RPMI8226 (cell line): ENCODE data around the gene FZD10.

Experiments used
- DNase-seq: peaks from one replicate; pipeline ENCODE4 v3.0.0-alpha.2; 2015

FZD10 gene

GRCh38 chr12:130155416-130156073 is 6.7 kb upstream of the FZD10 start:
- no peak for DNase-seq

DNA sequence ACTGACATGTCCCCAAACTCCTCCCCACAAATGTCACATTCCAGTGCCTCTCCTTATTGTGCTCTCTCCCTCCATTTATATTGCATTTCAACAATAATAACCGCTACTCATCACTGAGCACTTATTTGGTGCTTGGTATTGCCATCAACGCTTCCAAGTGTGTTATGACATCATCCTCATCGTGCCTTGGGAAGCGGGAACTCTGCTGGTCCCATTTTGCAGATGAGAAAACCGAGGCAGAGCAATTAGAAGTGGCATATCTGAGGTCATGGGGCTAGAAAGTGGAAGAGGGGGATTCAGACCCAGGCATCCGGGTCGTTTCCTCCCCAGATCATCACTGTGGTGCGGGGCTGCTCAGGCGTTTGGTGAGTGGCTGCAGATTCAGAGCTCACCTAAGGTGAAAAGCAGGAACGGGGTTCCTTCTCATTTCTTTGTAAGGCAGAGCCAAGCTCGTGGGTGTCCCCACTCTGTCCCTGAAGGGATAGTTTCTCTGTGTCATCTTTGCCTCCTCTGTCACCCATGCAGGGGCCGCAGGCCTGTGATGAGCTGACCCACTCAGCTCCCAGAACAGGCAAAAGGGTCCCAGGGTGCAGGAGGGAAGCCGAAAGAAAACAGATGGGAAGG is 5.5 kb upstream of the FZD10 start:
- DNase-seq: no peak

- DNase-seq: no peak
Measured at GRCh38 chr12:130157998-130158753, 4.1 kb upstream of the FZD10 start.

DNA sequence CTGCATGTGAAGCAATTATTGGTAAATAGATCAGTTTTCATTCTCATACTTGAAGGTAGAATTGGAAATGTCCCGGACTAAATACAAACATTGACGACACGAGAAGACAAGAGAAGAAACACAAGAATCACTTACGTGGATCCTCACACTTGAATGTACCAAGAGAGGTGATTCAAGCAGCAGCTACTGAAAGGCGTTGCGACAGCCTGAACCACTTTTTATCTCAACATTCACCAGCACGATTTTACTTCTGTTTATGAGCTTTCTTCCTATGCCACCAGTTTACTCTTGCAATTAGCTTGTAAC is 3.6 kb upstream of the FZD10 start:
- no peak for DNase-seq

GRCh38 chr12:130160306-130160705 is 2.0 kb upstream of the FZD10 start:
- no peak for DNase-seq

GRCh38 chr12:130160711-130161231 is 1.5 kb upstream of the FZD10 start:
- no peak for DNase-seq

GRCh38 chr12:130161261-130162243 is 712 bp upstream of the FZD10 start:
- peak; percentile 13 for DNase-seq

GRCh38 chr12:130162745-130163460 is 639 bp downstream of the FZD10 start:
- DNase-seq: no peak

DNA sequence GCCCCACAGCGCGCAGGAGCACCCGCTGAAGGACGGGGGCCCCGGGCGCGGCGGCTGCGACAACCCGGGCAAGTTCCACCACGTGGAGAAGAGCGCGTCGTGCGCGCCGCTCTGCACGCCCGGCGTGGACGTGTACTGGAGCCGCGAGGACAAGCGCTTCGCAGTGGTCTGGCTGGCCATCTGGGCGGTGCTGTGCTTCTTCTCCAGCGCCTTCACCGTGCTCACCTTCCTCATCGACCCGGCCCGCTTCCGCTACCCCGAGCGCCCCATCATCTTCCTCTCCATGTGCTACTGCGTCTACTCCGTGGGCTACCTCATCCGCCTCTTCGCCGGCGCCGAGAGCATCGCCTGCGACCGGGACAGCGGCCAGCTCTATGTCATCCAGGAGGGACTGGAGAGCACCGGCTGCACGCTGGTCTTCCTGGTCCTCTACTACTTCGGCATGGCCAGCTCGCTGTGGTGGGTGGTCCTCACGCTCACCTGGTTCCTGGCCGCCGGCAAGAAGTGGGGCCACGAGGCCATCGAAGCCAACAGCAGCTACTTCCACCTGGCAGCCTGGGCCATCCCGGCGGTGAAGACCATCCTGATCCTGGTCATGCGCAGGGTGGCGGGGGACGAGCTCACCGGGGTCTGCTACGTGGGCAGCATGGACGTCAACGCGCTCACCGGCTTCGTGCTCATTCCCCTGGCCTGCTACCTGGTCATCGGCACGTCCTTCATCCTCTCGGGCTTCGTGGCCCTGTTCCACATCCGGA is 1.4 kb downstream of the FZD10 start:
- no peak for DNase-seq

DNA sequence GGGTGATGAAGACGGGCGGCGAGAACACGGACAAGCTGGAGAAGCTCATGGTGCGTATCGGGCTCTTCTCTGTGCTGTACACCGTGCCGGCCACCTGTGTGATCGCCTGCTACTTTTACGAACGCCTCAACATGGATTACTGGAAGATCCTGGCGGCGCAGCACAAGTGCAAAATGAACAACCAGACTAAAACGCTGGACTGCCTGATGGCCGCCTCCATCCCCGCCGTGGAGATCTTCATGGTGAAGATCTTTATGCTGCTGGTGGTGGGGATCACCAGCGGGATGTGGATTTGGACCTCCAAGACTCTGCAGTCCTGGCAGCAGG is 1.9 kb downstream of the FZD10 start:
- DNase-seq: no peak

GRCh38 chr12:130164936-130165335 is 2.7 kb downstream of the FZD10 start:
- DNase-seq: no peak

DNA sequence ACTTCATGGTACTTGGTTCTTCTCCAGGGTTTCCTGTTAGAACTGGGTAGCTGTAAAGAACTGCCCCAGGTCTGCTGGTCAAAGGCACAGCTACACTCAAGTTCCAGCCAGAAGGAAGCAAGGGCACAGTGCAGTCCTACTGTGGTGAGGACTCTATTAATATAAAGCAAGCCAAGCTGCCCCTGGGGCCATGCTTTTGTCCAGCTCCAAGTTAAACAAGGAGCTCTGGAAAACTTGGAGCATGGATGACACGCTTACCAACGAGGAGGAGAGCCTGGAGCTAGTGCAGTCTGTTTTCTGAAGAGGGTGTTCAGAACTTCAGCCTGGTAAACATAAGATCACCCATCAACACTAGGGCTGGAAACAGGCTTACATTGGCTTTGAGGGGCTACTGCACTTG is 4.0 kb downstream of the FZD10 start:
- DNase-seq: no peak

DNA sequence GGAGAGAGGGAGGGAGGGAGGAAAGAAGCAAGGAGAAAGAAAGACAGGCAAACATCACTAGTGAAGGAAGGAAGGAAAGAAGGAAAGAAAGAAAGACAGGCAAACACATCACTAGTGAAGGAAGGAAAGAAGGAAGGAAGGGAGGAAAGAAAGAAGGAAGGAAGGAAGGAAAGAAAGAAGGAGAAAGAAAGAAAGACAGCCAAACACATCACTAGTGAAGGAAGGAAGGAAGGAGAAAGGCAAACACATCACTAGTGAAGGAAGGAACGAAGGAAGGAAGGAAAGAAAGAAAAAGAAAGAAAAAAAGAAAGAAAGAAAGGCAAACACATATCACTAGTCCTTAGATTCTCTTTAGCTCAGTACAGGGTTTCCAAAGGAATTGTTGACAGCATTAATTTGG is 5.3 kb downstream of the FZD10 start:
- DNase-seq: no peak

- no peak for DNase-seq
Measured at GRCh38 chr12:130169256-130169655, 7.0 kb downstream of the FZD10 start.

- no peak for DNase-seq
Measured at GRCh38 chr12:130169924-130170323, 7.7 kb downstream of the FZD10 start.

DNA sequence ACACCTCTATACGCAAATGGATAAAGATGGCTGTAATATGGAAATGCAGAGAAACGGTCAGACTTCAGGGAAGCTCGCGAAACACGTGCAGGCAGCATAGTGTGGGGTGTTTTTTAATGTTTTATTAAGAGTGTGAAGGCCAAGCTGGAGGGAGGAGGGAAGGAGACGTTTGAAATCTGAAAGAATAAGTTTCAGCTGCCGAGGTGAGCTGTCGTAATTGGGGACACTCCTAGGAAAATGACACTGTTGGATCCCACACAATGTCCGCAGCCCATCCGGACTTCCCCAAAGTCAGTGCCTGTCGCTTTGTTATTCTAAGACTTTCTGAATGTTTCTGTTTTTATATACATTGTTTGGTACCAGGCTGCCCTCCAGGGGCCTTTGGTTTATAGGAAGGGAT is 8.3 kb downstream of the FZD10 start:
- DNase-seq: no peak

GRCh38 chr12:130177635-130178242 is 15.5 kb downstream of the FZD10 start:
- DNase-seq: no peak

DNA sequence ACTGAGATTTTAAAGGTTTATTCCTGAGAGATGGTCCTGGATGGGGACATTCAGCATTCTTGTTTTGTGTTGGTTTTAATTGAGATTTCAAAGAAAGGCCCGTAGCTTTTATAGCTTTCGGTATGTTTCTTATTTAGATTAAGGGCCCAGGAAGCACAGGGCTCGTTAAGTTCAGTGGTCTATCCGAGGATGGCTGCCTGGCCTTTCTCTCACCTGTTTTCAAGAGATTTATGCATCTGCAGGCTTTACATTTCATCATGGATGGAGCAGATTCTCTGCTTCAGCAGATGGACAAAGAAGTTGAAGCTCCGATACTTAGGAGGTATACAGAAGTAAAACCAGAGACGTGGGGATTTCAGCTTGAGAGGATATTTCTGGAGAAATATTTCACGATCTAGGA is 16.0 kb downstream of the FZD10 start:
- DNase-seq: no peak

GRCh38 chr12:130179191-130179590 is 16.9 kb downstream of the FZD10 start:
- no peak for DNase-seq

DNA sequence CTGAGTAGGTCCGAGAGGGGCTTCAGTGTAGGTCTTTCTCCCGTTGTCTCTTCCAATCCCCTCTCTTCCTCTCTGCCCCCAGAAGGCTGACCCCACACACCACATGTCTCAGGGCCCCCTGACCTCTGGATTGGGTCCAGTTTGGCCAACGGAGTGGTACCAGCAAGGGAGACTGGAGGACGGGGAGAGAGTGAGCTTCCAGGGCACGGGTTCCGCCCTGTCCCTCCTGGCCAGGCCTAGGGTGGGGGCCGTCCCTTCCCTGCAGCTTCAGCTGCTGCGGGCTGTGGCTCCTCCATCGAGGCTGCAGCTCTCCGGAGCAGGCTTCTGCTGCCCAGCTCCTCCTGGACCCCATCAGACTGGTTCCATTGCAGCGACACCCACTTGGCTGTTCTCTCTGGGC is 17.4 kb downstream of the FZD10 start:
- DNase-seq: no peak

GRCh38 chr12:130181211-130181610 is 18.9 kb downstream of the FZD10 start:
- no peak for DNase-seq
